HEK293 (cell line): ENCODE results near the gene HRCT1.

Experiments
- CTCF ChIA-PET: fragments of 350-600 bp; formaldehyde crosslinking; extraction: SDS; loops from one replicate; lab custom pipeline; 2021; ENCODE audit warnings: antibody characterized with exemption; lab: Yijun Ruan, JAX
- POLR2A ChIA-PET: fragments of 300-600 bp; formaldehyde crosslinking; extraction: SDS; loops from one replicate; lab custom pipeline; 2020; ENCODE audit warnings: antibody characterized with exemption, inconsistent platforms; lab: Yijun Ruan, JAX
- H3K27ac ChIP-seq: fragments of 200-500 bp; sonication (Bioruptor generic); 2 replicates; pipeline ENCODE4 v1.5.1; 2014; ENCODE audit warnings: low read depth, low read length, control low read depth, inconsistent platforms; ENCODE audit errors: extremely low read depth
- H3K36me3 ChIP-seq, 2 experiments: fragments of 200-500 bp in 1 of 2; sonication (Bioruptor generic) in 1 of 2; 1 replicate in 1 of 2; 2 replicates in 1 of 2; pipeline ENCODE4 v1.5.1; 2014 to 2017; ENCODE audit warnings: inconsistent platforms in 2 of 2, low read length in 2 of 2; ENCODE audit not compliant: control insufficient read depth in 2 of 2, insufficient read depth in 1 of 2
- H3K4me1 ChIP-seq: fragments of 200-500 bp; sonication (Bioruptor generic); 2 replicates; pipeline ENCODE4 v1.5.1; 2014; ENCODE audit warnings: mild to moderate bottlenecking, low read length, inconsistent platforms; ENCODE audit not compliant: control insufficient read depth, insufficient read depth
- H3K4me3 ChIP-seq: 2 replicates; pipeline ENCODE4 v1.5.1; 2011; ENCODE audit warnings: low read depth, mild to moderate bottlenecking, control low read depth, low read length, moderate library complexity
- H3K9me3 ChIP-seq: fragments of 200-500 bp; sonication (Bioruptor generic); 2 replicates; pipeline ENCODE4 v1.5.1; 2014; ENCODE audit warnings: low read depth, low read length, inconsistent platforms; ENCODE audit not compliant: control insufficient read depth, insufficient read depth
- BCL11A ChIP-seq: fragments of 450-650 bp; formaldehyde crosslinking; IDR thresholded peaks from 2 replicates; pipeline ENCODE4 v1.5.1; 2016; ENCODE audit warnings: low read depth, missing biosample characterization, missing genetic modification characterization
- INSM2 ChIP-seq: fragments of 450-650 bp; formaldehyde crosslinking; IDR thresholded peaks from 2 replicates; pipeline ENCODE4 v1.5.1; 2016; ENCODE audit warnings: missing biosample characterization, missing genetic modification characterization
- PBX3 ChIP-seq: sonication (generic); formaldehyde crosslinking; IDR thresholded peaks from 2 replicates; pipeline ENCODE4 v1.8.1; 2022; ENCODE audit warnings: mild to moderate bottlenecking, moderate library complexity, missing genetic modification reagents
- ZBTB7A ChIP-seq: fragments of 450-650 bp; formaldehyde crosslinking; IDR thresholded peaks from 2 replicates; pipeline ENCODE4 v1.5.1; 2016; ENCODE audit warnings: low read depth, missing biosample characterization, missing genetic modification characterization
- ZEB2 ChIP-seq: fragments of 450-650 bp; formaldehyde crosslinking; IDR thresholded peaks from 2 replicates; pipeline ENCODE4 v1.5.1; 2016; ENCODE audit warnings: missing biosample characterization, missing genetic modification characterization
- ZFHX2 ChIP-seq: fragments of 450-650 bp; formaldehyde crosslinking; conservative IDR thresholded peaks from 2 replicates; pipeline ENCODE4 v1.5.1; 2016; ENCODE audit warnings: missing biosample characterization, missing genetic modification characterization
- ZFP69B ChIP-seq: fragments of 450-650 bp; formaldehyde crosslinking; IDR thresholded peaks from 2 replicates; pipeline ENCODE4 v1.5.1; 2016; ENCODE audit warnings: missing biosample characterization, missing genetic modification characterization
- ZNF133 ChIP-seq: fragments of 450-650 bp; formaldehyde crosslinking; IDR thresholded peaks from 2 replicates; pipeline ENCODE4 v1.5.1; 2016; ENCODE audit warnings: missing biosample characterization, missing genetic modification characterization
- ZNF148 ChIP-seq: fragments of 450-650 bp; formaldehyde crosslinking; IDR thresholded peaks from 2 replicates; pipeline ENCODE4 v1.5.0; 2017; ENCODE audit warnings: missing biosample characterization, missing genetic modification characterization, borderline replicate concordance
- ZNF211 ChIP-seq: fragments of 450-650 bp; formaldehyde crosslinking; IDR thresholded peaks from 2 replicates; pipeline ENCODE4 v1.5.1; 2016; ENCODE audit warnings: low read depth, missing biosample characterization, missing genetic modification characterization
- ZNF221 ChIP-seq: fragments of 450-650 bp; formaldehyde crosslinking; IDR thresholded peaks from 2 replicates; pipeline ENCODE4 v1.5.1; 2017; ENCODE audit warnings: missing biosample characterization, missing genetic modification characterization, borderline replicate concordance
- ZNF23 ChIP-seq: fragments of 450-650 bp; formaldehyde crosslinking; IDR thresholded peaks from 2 replicates; pipeline ENCODE4 v1.5.1; 2016; ENCODE audit warnings: missing biosample characterization, missing genetic modification characterization, borderline replicate concordance
- ZNF48 ChIP-seq: fragments of 450-650 bp; formaldehyde crosslinking; IDR thresholded peaks from 2 replicates; pipeline ENCODE4 v1.5.1; 2016; ENCODE audit warnings: missing biosample characterization, missing genetic modification characterization
- ZNF488 ChIP-seq: fragments of 450-650 bp; formaldehyde crosslinking; IDR thresholded peaks from 2 replicates; pipeline ENCODE4 v1.5.1; 2016; ENCODE audit warnings: missing biosample characterization, missing genetic modification characterization
- ZNF530 ChIP-seq: fragments of 450-650 bp; formaldehyde crosslinking; IDR thresholded peaks from 2 replicates; pipeline ENCODE4 v1.5.1; 2016; ENCODE audit warnings: low read depth, missing biosample characterization, missing genetic modification characterization
- ZNF585B ChIP-seq: fragments of 450-650 bp; formaldehyde crosslinking; IDR thresholded peaks from 2 replicates; pipeline ENCODE4 v1.5.1; 2016; ENCODE audit warnings: missing biosample characterization, missing genetic modification characterization
- ZNF670 ChIP-seq: fragments of 450-650 bp; formaldehyde crosslinking; IDR thresholded peaks from 2 replicates; pipeline ENCODE4 v1.5.1; 2016; ENCODE audit warnings: missing biosample characterization, missing genetic modification characterization, low read depth

HRCT1 gene

GRCh38 chr9:35930989-35931388 is 25.0 kb downstream of the HRCT1 start:
- H3K4me1 ChIP-seq = no peaks in the 10 kb centered on the region
- H3K4me3 ChIP-seq = no peak overlapping the region
- ChIA-PET CTCF (interaction anchor here (1.0 to 8.7 kb wide), 3 partner anchors 15 to 24 kb away, joined by 4 to 46 read pairs (median 5); no protein-coding TSS in a partner anchor), POLR2A (no interaction called here)
- TF ChIP-seq ZEB2 (no peak), ZBTB7A (tag by site-specific recombination) (no peak), ZNF23 (no peak), ZFHX2 (tag by site-specific recombination) (no peak), ZNF221 (tag by site-specific recombination) (no peak), ZNF530 (tag by site-specific recombination) (no peak), ZNF133 (tag by site-specific recombination) (no peak), BCL11A (tag by site-specific recombination) (no peak), INSM2 (tag by site-specific recombination) (no peak), PBX3 (CRISPR knock-in tag) (no peak)
- no peaks in the 10 kb centered on the region for H3K36me3 ChIP-seq
- no peaks in the 10 kb centered on the region for H3K9me3 ChIP-seq
- H3K27ac ChIP-seq = no peak overlapping the region

- no peak for TF ChIP-seq ZNF585B (tag by site-specific recombination)
- TF ChIP-seq ZFP69B (tag by site-specific recombination) = no peak
- TF ChIP-seq ZNF488 (tag by site-specific recombination) = no peak
- no peak for TF ChIP-seq ZNF148
- no peak for TF ChIP-seq ZNF211
- no peak for TF ChIP-seq ZNF670 (tag by site-specific recombination)
- no peak for TF ChIP-seq ZNF48 (tag by site-specific recombination)
- Histone ChIP-seq H3K4me1 (no peaks in the 10 kb centered on the region), H3K9me3 (no peaks in the 10 kb centered on the region), H3K4me3 (no peak overlapping the region), H3K36me3 (no peaks in the 10 kb centered on the region), H3K27ac (no peak overlapping the region)
- CTCF ChIA-PET = interaction anchor here (0.5 to 8.7 kb wide), 7 partner anchors 11 to 38 kb away, joined by 3 to 46 read pairs (median 5); no protein-coding TSS in a partner anchor
- POLR2A ChIA-PET = interaction anchor here (0.7 kb wide), 1 partner anchor 173 kb away, joined by 3 read pairs; no protein-coding TSS in a partner anchor
Measured at GRCh38 chr9:35932735-35933134, 26.7 kb downstream of the HRCT1 start.
